Stomach smooth muscle (tissue), 2 donors: Measurements from ENCODE around the gene SRP68.

Experiments
- H3K27ac ChIP-seq: one replicate; pipeline ENCODE4 v1.7.0; 2013; ENCODE audit warnings: mild to moderate bottlenecking, low read length, inconsistent platforms
- H3K27me3 ChIP-seq, 2 donors: one replicate each; pipeline ENCODE4 v1.7.0; 2013; ENCODE audit warnings: low read length in 2 of 2; ENCODE audit not compliant: insufficient read depth in 2 of 2, control insufficient read depth in 1 of 2
- H3K36me3 ChIP-seq, 2 donors: one replicate each; pipeline ENCODE4 v1.7.0; 2013; ENCODE audit warnings: low read length in 2 of 2; ENCODE audit not compliant: control insufficient read depth in 2 of 2, insufficient read depth in 2 of 2
- H3K4me1 ChIP-seq: one replicate; pipeline ENCODE4 v1.7.0; 2013; ENCODE audit warnings: low read length; ENCODE audit not compliant: control insufficient read depth, insufficient read depth
- H3K4me3 ChIP-seq, 2 donors: one replicate each; pipeline ENCODE4 v1.7.0; 2013; ENCODE audit warnings: low read length in 2 of 2
- H3K9ac ChIP-seq, 2 donors: one replicate each; pipeline ENCODE4 v1.7.0; 2013; ENCODE audit warnings: low read length in 2 of 2, mild to moderate bottlenecking in 1 of 2
- H3K9me3 ChIP-seq, 2 donors: one replicate each; pipeline ENCODE4 v1.7.0; 2013; ENCODE audit warnings: low read length in 2 of 2; ENCODE audit not compliant: control insufficient read depth in 2 of 2
- donor health status: healthy.
- donor health status: Pancreatic carcinoma.

SRP68 gene

GRCh38 chr17:76002100-76002499 lies 70.2 kb downstream of the SRP68 start:
- H3K4me1 ChIP-seq = peaks cover 2% of the 10 kb centered on the region
- no peak overlapping the region for H3K4me3 ChIP-seq

GRCh38 chr17:76000755-76001521 lies 71.4 kb downstream of the SRP68 start, which contains the start of gene CDK3:
Gene CDK3, plus strand, starts transcription at chr17:76000855. Its CDS starts 571 bp downstream, at chr17:76001426.
- H3K9ac ChIP-seq = no peak within 1 kb of the TSS
- no peak within 1 kb of the TSS for H3K27ac ChIP-seq
- H3K36me3 ChIP-seq = peaks cover 0 to 4% of the 10 kb centered on the region in 2 donors

More at GRCh38 chr17:76002100-76002499, 70.2 kb downstream of the SRP68 start:
- H3K36me3 ChIP-seq = peaks cover 0 to 4% of the 10 kb centered on the region in 2 donors
- H3K9me3 ChIP-seq = no peaks in the 10 kb centered on the region
- H3K27me3 ChIP-seq = no peaks in the 10 kb centered on the region
- H3K9ac ChIP-seq = no peak overlapping the region
- H3K27ac ChIP-seq = no peak overlapping the region

GRCh38 chr17:76000016-76000754 lies 72.1 kb downstream of the SRP68 start:
- Histone ChIP-seq H3K27ac (no peak overlapping the region), H3K4me3 (no peak overlapping the region), H3K4me1 (no peaks in the 10 kb centered on the region), H3K9ac (no peak overlapping the region), H3K36me3 (peaks cover 3 to 4% of the 10 kb centered on the region in 2 donors), H3K9me3 (no peaks in the 10 kb centered on the region), H3K27me3 (no peaks in the 10 kb centered on the region)

More at GRCh38 chr17:76000755-76001521, 71.4 kb downstream of the SRP68 start, which contains the start of gene CDK3:
- no peaks in the 10 kb centered on the region for H3K9me3 ChIP-seq
- H3K4me3 ChIP-seq = no peak within 1 kb of the TSS
- peaks cover 2% of the 10 kb centered on the region for H3K4me1 ChIP-seq
- H3K27me3 ChIP-seq = no peaks in the 10 kb centered on the region

- no peak overlapping the region for H3K27ac ChIP-seq
- no peaks in the 10 kb centered on the region for H3K9me3 ChIP-seq
- H3K9ac ChIP-seq = no peak overlapping the region
- H3K4me1 ChIP-seq = no peaks in the 10 kb centered on the region
- peaks cover 3 to 4% of the 10 kb centered on the region in 2 donors for H3K36me3 ChIP-seq
- H3K27me3 ChIP-seq = no peaks in the 10 kb centered on the region
- H3K4me3 ChIP-seq = no peak overlapping the region
These were observed 74.0 kb downstream of the SRP68 start for GRCh38 chr17:75998327-75998795.

- H3K4me1 ChIP-seq = no peaks in the 10 kb centered on the region
- H3K9ac ChIP-seq = peak overlapping the region in 1 of 2 donors; percentile 21
- peaks cover 0 to 3% of the 10 kb centered on the region in 2 donors for H3K36me3 ChIP-seq
- no peaks in the 10 kb centered on the region for H3K9me3 ChIP-seq
- no peaks in the 10 kb centered on the region for H3K27me3 ChIP-seq
- no peak overlapping the region for H3K27ac ChIP-seq
- H3K4me3 ChIP-seq = peak overlapping the region in 1 of 2 donors; percentile 3
These were observed 75.4 kb downstream of the SRP68 start for GRCh38 chr17:75996665-75997590.

- no peaks in the 10 kb centered on the region for H3K4me1 ChIP-seq
- no peak overlapping the region for H3K9ac ChIP-seq
- peaks cover 0 to 5% of the 10 kb centered on the region in 2 donors for H3K36me3 ChIP-seq
- no peak overlapping the region for H3K4me3 ChIP-seq
- H3K9me3 ChIP-seq = no peaks in the 10 kb centered on the region
- no peak overlapping the region for H3K27ac ChIP-seq
- no peaks in the 10 kb centered on the region for H3K27me3 ChIP-seq
These were observed 76.9 kb downstream of the SRP68 start for GRCh38 chr17:75995385-75995925.

GRCh38 chr17:75994802-75995370 lies 77.4 kb downstream of the SRP68 start:
- Histone ChIP-seq H3K4me3 (no peak overlapping the region), H3K4me1 (no peaks in the 10 kb centered on the region), H3K9me3 (no peaks in the 10 kb centered on the region), H3K9ac (no peak overlapping the region), H3K36me3 (peaks cover 0 to 5% of the 10 kb centered on the region in 2 donors), H3K27ac (no peak overlapping the region), H3K27me3 (no peaks in the 10 kb centered on the region)

- H3K36me3 ChIP-seq = peaks cover 0 to 5% of the 10 kb centered on the region in 2 donors
- H3K4me1 ChIP-seq = no peaks in the 10 kb centered on the region
- H3K9me3 ChIP-seq = no peaks in the 10 kb centered on the region
- H3K27ac ChIP-seq = no peak overlapping the region
- no peaks in the 10 kb centered on the region for H3K27me3 ChIP-seq
- no peak overlapping the region for H3K4me3 ChIP-seq
- H3K9ac ChIP-seq = no peak overlapping the region
These were observed 80.9 kb downstream of the SRP68 start for GRCh38 chr17:75991396-75991795.
